MM.1S (cell line): ENCODE measurements around the gene SMPD4.

ENCODE experiments used
- CTCF ChIP-seq: fragments of 300-600 bp; sonication (generic); IDR thresholded peaks from 2 replicates; pipeline ENCODE4 v1.5.1; 2016; ENCODE audit warnings: antibody characterized with exemption, low read length, mixed read lengths
- EZH2 ChIP-seq: fragments of 300-600 bp; sonication (generic); optimal IDR thresholded peaks from 2 replicates; pipeline ENCODE3; 2017; ENCODE audit warnings: low read depth, mild to moderate bottlenecking, antibody characterized with exemption, low read length, mixed read lengths
- EZH2phosphoT487 ChIP-seq: fragments of 300-600 bp; sonication (generic); IDR thresholded peaks from 2 replicates; pipeline ENCODE4 v1.6.1; 2018; ENCODE audit warnings: antibody characterized with exemption, low read length

DNA sequence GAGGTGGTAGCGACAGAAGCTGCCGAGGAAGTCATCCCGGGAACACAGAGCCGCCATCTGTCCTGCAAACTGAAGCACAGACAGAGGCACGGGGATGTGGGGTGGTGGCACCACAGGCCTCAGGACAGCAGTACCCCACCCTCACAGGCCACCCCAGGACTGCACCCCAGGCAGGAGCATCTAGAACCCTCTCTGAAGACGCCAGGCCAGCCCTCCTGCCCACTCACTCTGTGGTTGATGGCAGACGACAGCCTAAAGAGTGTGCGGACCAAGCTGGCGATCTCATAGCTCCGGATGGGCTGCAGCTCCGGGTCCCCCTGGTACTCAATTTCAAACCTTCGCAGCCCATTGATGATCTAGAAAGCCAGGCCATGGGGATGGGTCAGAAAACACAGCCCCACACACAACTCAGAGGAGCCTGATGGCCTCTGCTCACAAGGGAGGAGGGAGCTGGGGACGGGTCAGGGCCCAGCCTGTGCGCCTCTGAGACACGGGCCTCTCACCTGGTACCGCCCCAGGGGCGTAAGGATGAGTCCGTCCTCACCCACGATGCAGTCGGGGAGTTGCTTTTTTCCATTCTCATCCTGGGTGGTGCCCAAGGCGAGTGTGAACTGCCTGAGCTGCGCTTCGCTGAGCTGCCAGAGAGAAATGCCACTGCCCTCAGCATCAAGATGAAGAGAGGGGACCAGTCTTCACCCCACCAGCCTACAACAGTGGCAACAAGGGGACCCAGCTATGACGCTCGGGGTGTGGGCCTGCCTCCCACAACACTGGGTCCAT lies 28.4 kb downstream of the SMPD4 start:
- TF ChIP-seq CTCF, result no peak
- no peak for TF ChIP-seq EZH2phosphoT487
- no peak for TF ChIP-seq EZH2
